ENCODE measurements around the gene DDHD1.

DNA sequence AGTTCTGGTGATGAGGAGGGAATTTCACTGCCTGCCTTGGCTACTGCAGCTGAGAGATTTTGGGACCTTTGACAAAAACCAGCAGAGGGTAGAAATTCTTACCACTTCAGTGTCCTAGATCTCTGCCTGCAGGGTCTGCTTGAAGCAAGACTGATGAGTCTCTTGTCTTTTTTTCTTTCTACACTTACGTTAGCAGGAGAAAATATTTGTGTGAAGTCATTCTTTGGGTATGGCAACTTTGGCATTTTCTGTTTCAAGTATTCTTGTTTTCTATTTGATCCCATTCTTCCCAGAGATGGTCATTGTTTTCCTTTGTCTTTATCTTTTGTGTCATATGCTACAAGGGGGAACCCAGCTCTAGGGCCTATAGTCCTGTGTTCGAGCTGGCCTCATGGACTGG, 136.6 kb downstream of the DDHD1 start:
- TF ChIP-seq, protein P1, sequence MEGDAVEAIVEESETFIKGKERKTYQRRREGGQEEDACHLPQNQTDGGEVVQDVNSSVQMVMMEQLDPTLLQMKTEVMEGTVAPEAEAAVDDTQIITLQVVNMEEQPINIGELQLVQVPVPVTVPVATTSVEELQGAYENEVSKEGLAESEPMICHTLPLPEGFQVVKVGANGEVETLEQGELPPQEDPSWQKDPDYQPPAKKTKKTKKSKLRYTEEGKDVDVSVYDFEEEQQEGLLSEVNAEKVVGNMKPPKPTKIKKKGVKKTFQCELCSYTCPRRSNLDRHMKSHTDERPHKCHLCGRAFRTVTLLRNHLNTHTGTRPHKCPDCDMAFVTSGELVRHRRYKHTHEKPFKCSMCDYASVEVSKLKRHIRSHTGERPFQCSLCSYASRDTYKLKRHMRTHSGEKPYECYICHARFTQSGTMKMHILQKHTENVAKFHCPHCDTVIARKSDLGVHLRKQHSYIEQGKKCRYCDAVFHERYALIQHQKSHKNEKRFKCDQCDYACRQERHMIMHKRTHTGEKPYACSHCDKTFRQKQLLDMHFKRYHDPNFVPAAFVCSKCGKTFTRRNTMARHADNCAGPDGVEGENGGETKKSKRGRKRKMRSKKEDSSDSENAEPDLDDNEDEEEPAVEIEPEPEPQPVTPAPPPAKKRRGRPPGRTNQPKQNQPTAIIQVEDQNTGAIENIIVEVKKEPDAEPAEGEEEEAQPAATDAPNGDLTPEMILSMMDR (IDR thresholded peaks at IDR 0.05; ENCODE audit: low read depth, low read length) = no peak
- TF ChIP-seq EZH2phosphoT487 (IDR thresholded peaks at IDR 0.05; ENCODE audit: low read depth) = no peak

Measured in OCI-LY3 (cell line).